GM18498 (cell line): ENCODE data around the gene STAT5B.

ENCODE experiments used
- ATAC-seq: cut with Tn5 transposase; IDR thresholded peaks from one replicate; pipeline ENCODE4 v1.9.1; 2021; ENCODE audit warnings: mild to moderate bottlenecking, moderate library complexity; ENCODE audit not compliant: unreplicated experiment

Gene STAT5B

GRCh38 chr17:42286411-42287221 is 10.4 kb upstream of the STAT5B start:
- ATAC-seq = no peak

- no peak for ATAC-seq
Measured at GRCh38 chr17:42285346-42286050, 9.3 kb upstream of the STAT5B start.

- no peak for ATAC-seq
Measured at GRCh38 chr17:42284566-42284965, 8.4 kb upstream of the STAT5B start.

- ATAC-seq = no peak
Measured at GRCh38 chr17:42284024-42284369, 7.8 kb upstream of the STAT5B start.

GRCh38 chr17:42283241-42284023 is 7.2 kb upstream of the STAT5B start:
- no peak for ATAC-seq

GRCh38 chr17:42282478-42283080 is 6.4 kb upstream of the STAT5B start:
- no peak for ATAC-seq

GRCh38 chr17:42281571-42282096 is 5.4 kb upstream of the STAT5B start:
- no peak for ATAC-seq

GRCh38 chr17:42279776-42280630 is 3.8 kb upstream of the STAT5B start:
- no peak for ATAC-seq

- ATAC-seq = no peak
Measured at GRCh38 chr17:42277342-42277712, 1.1 kb upstream of the STAT5B start.

GRCh38 chr17:42276609-42277341 is 584 bp upstream of the STAT5B start:
- no peak for ATAC-seq

GRCh38 chr17:42275527-42276358 is 448 bp downstream of the STAT5B start:
- ATAC-seq = peak; percentile 53

GRCh38 chr17:42274812-42275526 is 1.2 kb downstream of the STAT5B start:
- ATAC-seq = no peak

GRCh38 chr17:42274253-42274542 is 2.0 kb downstream of the STAT5B start:
- ATAC-seq = no peak

GRCh38 chr17:42273474-42274252 is 2.5 kb downstream of the STAT5B start:
- no peak for ATAC-seq

GRCh38 chr17:42272162-42272907 is 3.9 kb downstream of the STAT5B start:
- ATAC-seq = no peak

- no peak for ATAC-seq
Measured at GRCh38 chr17:42271779-42272035, 4.5 kb downstream of the STAT5B start.
